HG03045 (cell line): ENCODE results near the gene SLC18A3.

Experiments
- ATAC-seq: cut with Tn5 transposase; IDR thresholded peaks from one replicate; pipeline ENCODE4 v1.9.1; 2021; ENCODE audit warnings: mild to moderate bottlenecking, moderate library complexity; ENCODE audit not compliant: unreplicated experiment

SLC18A3 gene

DNA sequence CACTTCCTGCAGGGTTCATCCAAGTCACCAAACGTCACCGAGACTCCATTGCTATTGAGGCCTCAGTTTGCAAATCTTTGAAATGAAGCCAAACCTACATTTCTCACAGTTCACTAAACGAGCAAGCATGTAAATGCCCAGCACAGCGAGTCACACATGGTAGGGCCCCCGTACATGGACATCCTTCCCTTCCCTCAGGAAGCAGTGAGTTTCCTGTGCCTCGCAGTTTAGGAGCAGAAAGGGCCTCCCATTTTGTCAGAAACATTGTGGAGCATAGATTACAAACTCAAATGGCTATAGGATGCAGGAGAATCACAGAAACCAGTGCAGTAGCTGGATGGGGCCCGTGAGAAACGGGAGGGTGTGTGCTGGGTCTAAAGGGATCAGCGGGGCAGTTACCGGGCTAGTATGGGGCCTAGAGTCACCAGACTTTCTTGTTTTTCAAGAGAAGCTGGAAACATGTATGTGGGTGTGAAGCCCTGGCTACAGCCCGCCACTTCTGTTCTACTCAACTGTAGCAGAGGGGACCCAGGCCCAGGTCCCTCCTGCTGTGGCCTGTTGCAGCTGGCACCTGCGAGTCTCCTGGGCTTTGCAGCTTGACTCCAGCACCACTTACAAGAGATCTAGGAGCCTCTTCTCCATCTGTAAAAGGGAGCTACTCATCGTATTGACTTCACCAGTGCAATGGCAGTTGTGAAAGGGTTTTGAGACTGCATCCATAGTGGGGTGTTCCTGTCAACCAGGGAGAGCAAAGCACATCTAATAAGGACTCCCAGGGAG is 14.2 kb upstream of the SLC18A3 start:
- ATAC-seq, result no peak

DNA sequence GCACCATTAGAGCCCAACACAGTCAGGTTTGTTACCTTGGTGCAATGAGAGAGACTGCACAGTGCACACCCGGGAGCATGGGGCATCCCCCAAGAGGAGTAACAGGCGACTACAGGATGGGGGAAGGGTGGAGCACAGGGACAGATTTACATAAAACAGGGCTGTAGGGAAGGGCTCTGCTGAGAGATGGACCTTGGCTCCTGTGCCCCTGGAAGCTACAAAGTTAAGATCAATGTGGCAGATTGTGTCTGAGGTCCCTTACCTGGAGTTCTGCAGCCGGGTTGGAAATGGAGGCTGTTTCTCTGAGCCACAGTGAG is 13.7 kb upstream of the SLC18A3 start:
- ATAC-seq, result no peak

DNA sequence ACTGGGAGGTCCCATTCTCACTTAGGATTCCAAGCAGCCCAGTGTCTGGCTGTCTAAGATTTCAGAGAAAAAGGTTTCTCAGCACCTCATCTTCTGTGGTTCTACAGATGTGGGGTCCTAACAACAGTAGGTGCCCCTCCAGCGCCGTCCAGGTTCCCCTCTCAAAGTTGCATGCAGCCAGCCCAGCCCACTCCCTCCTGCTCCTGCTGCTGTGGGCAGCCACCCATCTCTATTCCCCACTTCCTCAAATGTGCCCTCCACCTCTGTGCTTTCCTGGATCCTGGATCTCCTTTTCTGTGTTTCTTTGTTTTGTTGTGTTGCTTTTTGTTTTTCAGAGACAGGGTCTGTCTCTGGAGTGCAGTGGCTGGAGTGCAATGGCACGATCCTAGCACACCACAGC is 13.3 kb upstream of the SLC18A3 start:
- no peak for ATAC-seq

DNA sequence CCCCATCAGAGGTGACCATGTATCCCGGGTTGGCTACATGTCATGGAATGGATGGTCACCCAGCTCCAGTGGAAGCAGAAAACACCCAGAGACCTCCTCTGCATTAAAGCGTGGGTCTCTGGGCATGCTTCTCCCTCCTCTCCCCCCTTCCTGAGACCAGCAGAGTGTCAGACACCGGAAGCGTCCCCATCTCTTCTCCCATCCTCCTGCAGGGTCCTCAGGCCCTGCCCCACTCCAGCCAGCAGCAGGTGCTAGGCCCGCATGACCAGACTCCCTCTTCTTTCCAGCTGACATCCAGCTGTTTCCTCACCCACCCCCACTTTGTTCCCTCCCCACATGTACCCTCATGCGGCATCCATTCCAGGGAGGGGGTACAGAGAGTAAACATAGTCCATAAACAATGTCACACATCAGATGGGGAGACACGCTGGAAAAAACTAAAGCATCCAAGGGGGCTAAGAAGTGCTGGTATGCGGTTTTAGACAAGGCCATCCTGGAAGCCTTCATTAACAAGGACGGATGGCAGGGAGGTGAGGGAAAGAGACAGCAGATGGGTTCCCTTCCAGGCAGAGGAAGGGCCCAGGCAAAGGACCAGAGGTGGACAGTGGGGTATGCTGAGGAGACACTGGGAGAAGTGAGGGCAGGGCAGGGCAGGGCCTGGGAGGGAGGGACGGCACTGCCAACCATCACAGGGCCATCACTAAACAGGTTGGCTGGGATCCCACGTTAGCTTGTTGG is 12.5 kb upstream of the SLC18A3 start:
- ATAC-seq, result no peak

DNA sequence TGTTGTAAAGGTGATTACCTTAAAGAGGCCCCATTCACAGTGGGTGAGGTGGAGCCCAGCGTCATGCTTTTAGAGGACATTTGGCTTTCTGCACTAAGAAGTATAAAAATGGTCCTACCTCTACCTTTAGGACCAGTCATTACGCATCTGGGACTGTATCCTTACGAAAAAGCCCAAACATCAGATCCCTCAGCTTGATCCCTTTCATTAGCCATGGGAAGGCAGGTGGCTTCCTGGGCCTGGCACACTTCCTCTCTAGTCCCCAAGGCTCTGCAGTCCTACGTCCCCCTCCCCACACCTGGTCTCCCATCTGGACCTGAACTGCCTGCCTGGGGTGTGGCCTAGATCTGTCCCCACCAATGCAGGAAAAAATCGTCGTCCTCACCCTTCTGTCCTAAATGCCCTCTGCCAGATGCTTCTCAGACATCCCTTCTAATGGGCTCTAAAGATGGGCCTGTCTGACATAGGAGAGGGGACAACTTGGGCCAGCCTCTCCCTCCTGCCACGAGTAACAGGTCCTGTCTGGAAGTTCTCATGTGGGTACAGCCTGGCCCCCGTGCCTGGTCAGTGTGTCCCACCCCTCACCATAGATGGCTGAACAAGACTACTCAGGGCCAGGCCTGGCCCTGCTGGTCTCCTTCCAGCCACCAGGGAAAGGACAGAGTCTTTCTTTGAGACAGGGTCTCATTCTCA is 11.8 kb upstream of the SLC18A3 start:
- ATAC-seq, result no peak

DNA sequence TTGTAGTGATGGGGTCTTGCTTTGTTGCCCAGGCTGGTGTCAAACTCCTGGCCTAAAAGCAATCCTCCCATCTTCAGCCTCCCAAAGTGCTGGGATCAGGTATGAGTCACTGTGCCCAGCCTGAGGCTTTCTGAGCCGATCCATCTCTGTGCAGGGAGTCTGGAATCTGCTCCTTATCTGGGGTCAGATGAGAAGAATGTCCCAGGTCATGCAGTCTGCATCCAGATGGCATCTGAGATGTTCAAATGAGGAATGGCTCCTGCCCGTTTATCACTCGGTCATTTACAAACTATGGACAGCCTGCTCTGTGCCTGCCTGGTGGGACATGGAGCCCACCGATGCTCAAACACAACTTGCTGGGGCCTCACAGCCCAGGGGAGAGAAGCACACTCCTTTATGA is 11.1 kb upstream of the SLC18A3 start:
- ATAC-seq, result no peak

DNA sequence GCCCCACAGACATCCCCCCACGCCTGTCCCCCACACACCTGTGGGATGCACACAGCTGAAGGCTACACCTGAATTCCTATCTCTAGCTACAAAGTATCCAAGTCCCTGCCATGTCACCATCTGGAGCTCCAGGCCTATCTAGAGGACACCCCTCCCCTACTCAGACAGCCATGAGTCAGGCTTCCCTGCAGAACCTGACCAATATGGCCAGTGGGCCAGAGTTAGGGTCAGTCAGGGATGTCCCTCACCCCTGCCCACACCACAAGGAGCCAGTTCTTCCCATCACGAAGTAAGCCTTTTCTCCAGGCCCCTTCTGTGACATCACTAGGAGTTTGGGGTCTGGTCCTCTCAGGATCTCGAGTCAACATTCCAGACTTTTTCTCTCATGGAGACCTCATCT is 10.6 kb upstream of the SLC18A3 start:
- ATAC-seq, result no peak

DNA sequence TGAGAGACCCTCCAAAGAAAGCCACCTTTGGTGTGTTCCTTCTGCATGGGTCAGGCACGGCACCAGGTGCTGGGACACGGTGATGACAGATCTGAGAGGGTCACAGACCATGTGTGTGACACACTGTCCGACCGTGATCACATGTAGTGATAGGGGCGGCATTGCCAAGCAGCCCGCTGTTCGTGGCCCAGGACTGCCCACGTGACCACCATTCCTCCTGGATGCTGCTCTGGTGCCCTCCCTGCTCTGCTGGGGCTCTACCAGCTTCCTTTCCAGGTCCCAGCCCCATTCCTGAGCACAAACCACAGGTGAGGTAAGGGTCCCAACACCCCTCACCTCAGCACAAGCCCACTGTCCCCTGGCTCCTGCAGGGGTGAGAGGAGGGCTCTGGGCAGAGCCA is 10.1 kb upstream of the SLC18A3 start:
- ATAC-seq, result no peak

DNA sequence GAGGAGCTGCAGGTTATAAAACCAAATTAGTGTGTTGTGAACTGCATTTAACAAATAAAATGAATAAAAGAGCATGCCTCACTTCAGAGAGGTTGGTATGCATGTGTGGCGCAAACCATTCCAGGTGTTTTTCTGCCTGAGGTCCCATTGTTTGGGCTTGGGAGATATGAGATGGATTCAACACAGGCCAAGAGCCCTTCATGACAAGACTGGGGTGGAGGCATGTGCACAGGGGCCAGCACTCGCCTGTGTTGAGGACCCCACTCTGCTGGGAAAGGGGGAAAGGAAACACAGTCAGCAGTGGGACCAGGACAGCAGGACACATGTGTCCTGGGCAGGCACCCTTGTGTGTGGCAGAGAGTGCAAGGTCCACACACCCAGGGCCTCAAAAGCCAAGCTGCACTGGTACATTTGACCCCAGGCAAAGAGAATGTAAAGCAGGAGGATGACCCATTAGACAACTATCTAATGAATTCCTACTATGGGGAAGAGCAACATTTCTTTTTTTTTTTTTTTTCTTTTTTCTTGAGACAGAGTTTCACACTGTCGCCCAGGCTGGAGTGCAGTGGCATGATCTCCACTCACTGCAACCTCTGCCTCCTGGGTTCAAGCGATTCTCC is 9.2 kb upstream of the SLC18A3 start:
- ATAC-seq, result no peak

DNA sequence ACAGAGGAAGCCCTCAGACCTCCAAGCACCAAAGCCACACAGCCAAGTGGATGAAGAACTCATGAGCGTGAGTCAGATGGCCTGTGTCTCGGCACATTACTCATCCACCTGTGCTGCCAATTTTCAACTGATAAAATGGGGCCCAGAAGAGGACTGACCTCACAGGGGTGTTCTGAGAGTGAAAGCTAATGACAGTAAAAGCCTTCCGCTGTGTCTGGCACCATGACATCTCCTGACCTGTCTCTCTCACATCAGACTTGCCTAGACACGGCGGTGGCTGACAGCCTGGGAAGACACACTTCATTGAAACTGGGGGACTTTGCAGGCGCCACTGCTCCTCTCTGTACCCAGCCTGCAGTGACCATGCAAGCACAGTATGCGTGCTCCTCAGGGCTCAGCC is 8.3 kb upstream of the SLC18A3 start:
- ATAC-seq, result no peak

DNA sequence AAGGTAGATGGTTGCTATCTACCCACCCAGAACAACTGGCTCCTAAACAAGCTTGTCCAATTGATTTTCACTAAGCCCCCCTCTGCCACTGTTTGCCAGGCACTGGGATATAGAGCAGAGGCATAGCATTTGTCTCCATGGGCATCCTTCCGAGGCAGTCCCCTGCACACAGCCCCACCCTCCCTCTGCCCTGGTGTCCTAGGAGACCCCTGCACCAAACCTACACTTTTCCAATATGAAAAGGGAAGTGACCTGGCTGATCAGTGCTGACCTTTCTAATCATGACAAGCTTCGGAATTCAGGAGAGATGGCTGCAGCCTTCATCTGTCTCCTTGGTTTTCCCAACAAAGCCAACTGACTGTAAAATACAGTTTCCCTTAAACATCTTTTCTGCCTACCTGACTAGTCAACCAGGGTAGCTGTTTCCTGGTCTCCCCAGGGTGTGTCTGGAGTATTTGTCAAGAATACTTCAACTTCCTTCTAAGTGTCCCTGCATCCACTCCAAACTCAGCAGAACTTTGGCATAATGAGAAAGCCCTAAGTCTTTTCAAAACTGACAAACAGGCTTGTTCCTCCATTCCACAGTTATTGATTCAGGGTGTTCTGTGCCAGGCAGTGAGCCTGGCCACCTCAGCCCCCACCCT is 7.6 kb upstream of the SLC18A3 start:
- no peak for ATAC-seq

DNA sequence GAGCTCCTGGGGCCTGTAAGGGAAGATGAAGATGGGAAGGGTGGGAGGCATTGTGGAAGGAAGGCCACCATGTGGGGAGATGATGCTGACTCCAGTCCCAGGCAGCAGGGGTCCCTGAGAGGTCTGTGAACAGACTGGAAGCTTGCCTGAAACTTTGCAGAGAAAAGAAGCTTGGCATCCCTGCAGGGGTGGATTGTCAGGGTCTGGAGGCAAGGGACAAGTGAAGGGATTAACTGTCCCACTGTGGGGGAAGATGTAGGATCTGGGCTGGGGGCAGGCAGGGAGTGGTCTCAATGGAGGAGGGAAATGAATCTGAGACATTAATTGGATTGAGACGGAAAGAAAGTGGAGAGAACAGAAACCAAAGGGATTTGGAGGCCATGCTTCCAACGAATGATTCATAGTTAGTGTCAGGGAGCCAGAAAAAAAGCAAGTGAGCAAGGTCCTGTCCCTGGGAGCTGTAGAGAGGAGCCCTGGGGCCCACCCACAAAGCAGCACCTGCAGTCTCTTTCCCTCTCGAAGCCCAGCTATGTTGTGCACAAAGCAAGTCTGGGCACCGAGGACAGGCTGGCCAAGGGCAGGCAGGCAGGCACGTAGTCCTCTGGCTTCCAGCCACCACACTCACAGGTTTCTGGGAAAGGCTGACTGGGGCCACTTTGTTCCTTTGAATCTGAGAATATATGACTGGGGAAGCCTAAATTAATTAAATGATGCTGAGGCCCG is 4.7 kb upstream of the SLC18A3 start:
- no peak for ATAC-seq

DNA sequence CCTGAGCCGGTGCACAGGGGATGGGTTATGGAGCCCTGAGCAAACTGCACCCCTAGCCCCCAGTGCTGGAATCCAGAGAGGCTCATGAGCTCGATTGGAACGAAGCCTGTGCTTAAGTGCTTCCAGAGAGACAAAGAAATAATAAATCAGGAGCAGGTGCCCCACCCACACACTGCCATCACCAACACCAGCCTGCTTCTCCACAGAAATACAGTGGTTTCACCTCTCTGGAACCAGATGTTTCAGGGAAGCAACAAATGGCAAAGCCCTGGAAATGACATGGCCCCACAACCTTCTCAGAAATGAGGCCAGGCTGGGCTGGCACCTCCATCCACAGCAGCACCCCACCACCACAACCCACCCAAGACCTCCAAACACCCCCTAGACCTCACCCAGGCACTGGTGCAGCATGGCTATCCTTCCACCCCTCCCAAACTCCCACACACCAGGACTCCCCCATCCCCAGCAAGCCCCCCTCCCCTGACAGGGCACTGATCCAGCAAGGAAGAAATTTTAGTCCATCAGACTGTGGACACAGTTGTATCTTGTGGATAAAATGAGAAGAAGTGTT is 4.1 kb upstream of the SLC18A3 start:
- ATAC-seq, result no peak

DNA sequence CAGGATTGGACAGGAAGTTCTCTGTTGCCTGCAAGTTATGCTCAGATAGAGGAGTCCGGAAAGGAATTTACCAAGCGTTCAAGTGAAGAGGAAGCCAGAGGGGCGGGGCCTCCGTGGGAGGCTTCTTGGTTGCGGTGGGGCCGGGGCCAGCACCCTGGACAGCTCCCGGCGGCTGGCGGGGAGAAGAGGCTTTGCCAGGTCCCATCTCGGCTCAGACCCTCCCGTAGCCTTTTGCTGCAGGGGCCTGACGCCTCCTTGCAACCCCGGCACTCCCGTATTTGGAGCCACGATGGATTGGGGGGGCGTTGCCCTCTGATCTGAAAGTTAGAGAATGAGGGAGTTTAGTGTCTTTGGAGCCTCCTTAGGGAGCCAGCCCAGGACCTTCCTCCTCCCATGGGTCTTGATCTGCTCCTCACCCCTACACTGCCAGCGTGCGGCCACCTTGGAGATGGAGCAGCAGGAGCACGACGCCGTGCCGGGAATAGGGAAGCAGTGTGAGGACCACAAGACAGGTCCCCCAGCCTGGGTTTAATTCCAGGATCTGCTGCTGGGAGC is 3.1 kb upstream of the SLC18A3 start:
- ATAC-seq, result no peak

DNA sequence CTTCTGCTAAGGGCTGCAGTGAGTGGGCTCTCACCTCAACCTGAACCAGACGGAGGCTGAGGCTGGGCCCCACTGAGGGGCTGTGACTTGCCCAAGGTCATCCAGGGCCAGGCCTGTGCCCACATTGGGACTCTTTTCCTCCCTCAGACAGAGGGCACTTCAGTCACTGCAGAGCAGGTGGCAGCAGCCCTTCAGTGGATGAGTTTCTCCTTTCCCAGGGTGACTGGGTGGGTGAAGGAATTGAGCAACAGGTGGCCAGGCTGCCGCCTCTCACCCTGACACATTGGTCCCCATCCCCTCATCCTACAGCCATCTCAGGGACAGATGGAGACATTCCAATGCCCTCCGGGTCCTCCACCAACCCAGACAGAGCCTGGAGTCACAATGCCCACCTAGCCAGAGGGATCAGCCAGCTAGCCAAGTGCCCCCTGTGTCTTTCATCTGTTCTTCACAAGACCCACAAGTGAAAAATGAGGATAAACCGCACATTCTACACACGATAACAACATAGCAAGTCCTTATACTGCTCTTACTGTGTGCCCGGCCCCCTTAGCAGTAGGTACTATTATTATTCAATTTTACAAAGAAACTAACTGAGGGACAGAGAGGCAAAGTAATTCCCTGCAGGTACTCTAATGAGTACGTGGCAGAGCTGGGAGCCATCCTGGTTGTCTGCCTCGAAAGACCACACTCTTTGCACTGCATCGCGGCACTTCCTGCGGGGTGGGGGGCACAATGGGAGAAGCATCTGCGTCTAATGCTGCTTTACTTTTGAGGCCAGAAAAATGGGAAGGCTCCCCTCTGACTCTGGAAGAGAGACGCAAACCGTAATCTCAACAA is 1.7 kb upstream of the SLC18A3 start:
- ATAC-seq, result no peak

DNA sequence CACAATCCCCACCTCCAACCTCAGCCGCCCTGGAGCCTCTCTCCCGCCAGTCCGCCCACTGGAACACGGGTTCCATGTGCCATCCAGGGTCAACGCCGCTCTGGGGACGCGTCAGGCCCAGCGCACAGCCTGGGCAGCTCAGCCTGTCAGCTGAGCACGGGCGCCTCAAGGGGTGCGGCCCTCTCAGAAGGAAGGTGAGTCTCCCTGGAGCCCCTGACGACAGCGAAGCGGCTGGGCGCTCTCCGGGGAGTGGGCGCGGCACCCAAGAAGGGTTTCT is 1.2 kb upstream of the SLC18A3 start:
- ATAC-seq, result no peak

DNA sequence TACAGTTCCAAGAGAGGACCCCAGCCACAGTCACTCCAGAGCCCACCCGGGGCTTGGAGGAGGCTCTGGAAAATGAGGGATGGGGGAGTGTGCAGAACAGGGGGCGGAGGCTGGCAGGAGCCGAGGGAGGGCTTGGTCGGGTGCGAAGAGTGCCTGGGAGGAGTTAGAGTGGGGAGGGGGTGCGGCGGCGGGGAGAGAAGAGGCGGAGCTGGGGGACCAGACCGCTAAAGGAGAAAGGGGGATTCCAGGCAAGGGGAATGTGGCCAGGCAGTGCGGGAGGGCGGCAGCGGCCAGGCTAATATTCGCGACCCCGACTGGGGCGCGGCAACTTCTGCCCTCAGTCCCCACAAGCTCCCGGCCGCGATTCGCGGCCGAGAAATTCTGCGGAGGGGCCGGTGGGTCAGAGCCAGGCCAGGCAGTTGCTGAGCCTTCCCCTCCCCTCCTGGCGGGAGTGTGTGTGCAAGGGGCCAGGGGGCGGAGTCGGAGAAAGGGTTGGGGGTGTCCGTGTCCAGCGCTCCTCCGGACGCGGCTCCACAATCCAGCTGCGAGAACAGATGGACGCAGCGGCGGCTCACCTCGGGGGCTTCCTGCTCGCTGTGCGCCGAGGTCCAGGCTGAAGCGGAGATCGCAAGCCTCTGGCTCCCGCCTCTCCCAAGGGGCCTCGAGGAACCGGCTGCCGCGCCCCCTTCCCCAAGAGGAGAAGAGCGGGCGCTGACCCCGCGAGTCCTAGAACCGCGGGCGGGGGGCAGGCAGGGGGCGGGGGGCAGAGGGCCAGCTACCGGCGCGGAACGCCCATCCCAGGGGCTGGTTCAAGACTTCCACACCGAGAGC is 612 bp upstream of the SLC18A3 start:
- no peak for ATAC-seq

DNA sequence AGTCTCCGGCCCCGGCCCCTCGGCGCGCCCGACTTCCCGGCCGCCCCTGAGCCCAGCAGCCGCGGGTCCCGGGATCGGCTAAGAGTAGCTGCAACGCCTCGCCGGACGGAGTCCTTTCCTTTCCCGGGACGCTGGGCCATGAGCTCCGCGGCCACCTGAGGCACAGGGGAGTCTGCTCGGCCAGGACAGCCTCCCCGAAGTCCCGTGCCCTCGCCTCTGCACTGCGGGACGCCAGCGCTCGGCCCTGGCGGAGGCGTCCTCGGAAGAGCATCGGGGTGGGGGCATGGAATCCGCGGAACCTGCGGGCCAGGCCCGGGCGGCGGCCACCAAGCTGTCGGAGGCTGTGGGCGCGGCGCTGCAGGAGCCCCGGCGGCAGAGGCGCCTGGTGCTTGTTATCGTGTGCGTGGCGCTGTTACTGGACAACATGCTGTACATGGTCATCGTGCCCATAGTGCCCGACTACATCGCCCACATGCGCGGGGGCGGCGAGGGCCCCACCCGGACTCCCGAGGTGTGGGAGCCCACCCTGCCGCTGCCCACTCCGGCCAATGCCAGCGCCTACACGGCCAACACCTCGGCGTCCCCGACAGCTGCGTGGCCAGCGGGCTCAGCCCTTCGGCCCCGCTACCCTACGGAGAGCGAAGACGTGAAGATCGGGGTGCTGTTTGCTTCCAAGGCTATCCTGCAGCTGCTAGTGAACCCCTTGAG is 502 bp downstream of the SLC18A3 start:
- no peak for ATAC-seq
